A673 (cell line): ENCODE data around the gene RERE.

Experiments used
- EZH2 ChIP-seq: fragments of 200-600 bp; sonication (generic); IDR thresholded peaks from 2 replicates; pipeline ENCODE4 v1.6.1; 2017; ENCODE audit warnings: borderline replicate concordance, low read depth, mild to moderate bottlenecking, mixed read lengths, antibody characterized with exemption, low read length; ENCODE audit not compliant: poor library complexity, severe bottlenecking
- TF ChIP-seq, protein P1 (sequence below): fragments of 300-800, 200-600 bp; sonication (generic); conservative IDR thresholded peaks from 2 replicates; pipeline ENCODE4 v1.5.1; 2017; ENCODE audit warnings: low read depth, mild to moderate bottlenecking, antibody characterized with exemption, low read length, moderate library complexity, mixed read lengths

GRCh38 chr1:8822373-8823294 lies 5.2 kb upstream of the RERE start:
- TF ChIP-seq, protein P1, sequence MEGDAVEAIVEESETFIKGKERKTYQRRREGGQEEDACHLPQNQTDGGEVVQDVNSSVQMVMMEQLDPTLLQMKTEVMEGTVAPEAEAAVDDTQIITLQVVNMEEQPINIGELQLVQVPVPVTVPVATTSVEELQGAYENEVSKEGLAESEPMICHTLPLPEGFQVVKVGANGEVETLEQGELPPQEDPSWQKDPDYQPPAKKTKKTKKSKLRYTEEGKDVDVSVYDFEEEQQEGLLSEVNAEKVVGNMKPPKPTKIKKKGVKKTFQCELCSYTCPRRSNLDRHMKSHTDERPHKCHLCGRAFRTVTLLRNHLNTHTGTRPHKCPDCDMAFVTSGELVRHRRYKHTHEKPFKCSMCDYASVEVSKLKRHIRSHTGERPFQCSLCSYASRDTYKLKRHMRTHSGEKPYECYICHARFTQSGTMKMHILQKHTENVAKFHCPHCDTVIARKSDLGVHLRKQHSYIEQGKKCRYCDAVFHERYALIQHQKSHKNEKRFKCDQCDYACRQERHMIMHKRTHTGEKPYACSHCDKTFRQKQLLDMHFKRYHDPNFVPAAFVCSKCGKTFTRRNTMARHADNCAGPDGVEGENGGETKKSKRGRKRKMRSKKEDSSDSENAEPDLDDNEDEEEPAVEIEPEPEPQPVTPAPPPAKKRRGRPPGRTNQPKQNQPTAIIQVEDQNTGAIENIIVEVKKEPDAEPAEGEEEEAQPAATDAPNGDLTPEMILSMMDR: no peak
- no peak for TF ChIP-seq EZH2
